GM18868 (cell line): Measurements from ENCODE around the gene BRAT1.

Experiments used
- ATAC-seq: cut with Tn5 transposase; IDR thresholded peaks from one replicate; pipeline ENCODE4 v1.9.1; 2021; ENCODE audit warnings: mild to moderate bottlenecking, moderate library complexity; ENCODE audit not compliant: unreplicated experiment

Gene BRAT1

DNA sequence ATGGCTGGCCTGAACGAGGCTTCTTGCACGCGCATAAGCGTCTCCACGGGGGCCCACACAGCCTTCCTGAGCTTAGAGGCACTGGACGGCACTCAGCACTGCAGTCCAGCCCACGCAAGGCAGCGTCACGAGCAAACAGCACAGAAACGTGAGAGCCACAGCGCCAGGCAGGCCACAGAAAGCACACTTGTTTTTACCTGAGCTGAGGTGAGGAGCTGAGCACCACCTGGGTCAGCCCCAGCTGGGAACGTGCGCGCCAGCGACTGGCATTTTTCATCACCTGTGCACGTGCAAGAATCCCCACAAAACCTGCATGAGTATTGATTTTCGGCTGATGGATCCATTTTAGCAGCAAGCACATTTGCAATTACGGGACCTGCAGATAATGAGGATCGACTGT is 30.1 kb upstream of the BRAT1 start:
- ATAC-seq, result no peak

- no peak for ATAC-seq
Observed at GRCh38 chr7:2583798-2584580, 28.7 kb upstream of the BRAT1 start.

- no peak for ATAC-seq
Observed at GRCh38 chr7:2582006-2582735, 26.8 kb upstream of the BRAT1 start.

DNA sequence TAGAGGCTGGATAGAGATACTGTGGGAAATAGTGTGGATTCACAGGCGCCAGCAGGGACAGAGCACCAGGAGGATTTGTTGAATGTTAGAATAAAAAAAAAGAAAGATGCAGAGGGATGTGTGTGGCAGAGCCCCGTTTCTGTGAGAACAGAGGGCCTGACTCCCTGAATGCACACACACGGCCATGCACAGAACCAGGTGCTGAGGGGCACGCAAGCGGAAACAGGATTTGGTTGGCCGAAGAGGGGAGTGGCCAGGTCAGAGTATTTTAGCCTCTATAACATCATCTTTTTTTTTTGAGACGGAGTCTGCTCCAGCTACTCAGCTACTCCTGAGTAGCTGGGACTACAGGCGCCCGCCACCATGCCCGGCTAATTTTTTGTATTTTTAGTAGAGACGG is 25.3 kb upstream of the BRAT1 start:
- ATAC-seq, result no peak

- ATAC-seq, result no peak
Observed at GRCh38 chr7:2577914-2578680, 22.8 kb upstream of the BRAT1 start.

GRCh38 chr7:2576742-2577491 is 21.6 kb upstream of the BRAT1 start:
- ATAC-seq, result no peak

- no peak for ATAC-seq
Observed at GRCh38 chr7:2575733-2576340, 20.5 kb upstream of the BRAT1 start.

- no peak for ATAC-seq
Observed at GRCh38 chr7:2575046-2575732, 19.9 kb upstream of the BRAT1 start.

- ATAC-seq, result no peak
Observed at GRCh38 chr7:2573761-2574160, 18.4 kb upstream of the BRAT1 start.

DNA sequence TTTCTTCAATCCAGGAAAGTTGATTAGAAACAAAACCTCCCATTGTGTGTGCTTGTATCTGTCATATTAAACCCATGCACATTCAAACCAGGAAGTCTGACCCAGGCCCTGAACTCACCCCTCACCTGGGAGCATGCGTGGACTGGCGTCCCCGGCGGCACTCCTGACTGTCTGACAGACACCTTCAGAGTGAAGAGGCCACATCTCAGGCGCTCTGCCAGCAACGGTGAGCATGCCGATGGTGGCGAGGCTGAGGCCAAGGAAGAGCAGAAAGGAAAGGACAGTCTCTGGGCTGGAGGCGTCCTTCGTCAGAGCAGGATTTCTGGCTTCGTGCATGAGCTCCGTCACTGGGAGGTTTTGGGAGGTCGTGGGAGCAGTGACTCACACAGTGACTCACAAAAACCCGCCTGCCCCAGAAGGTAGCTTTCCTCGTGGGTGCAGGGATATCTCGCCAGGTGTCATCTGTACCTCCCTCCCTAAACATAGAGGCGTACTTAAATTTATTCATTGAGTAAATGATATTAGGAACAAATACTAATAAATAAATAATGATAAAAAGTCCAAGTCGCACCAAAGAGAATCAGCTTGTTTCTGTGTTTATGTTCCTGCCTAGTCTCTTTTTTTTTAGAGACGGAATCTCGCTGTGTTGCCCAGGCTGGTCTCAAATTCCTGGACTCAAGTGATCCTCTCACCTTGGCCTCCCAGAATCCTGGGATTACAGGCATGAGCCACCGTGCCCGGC is 16.9 kb upstream of the BRAT1 start:
- ATAC-seq, result no peak

DNA sequence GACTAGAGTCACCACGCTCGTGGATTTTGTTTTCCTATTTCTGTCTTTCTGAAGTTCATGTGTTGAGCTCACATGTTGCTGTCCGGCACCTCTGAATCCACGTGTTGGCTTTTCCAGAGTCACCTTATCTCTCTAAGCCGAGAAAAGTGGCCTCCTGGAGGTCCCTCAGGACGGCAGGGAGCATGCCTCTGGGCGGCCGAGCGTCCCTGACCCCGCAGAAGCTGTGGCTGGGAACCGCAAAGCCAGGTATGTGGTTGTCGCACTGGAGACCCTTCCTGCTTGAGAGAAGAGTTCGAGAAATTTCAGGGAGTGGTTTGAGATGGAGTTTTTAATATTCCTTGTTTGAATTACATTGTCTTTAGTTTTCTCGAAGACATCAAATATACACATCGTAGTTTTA is 16.1 kb upstream of the BRAT1 start:
- ATAC-seq, result no peak

GRCh38 chr7:2570021-2570420 is 14.7 kb upstream of the BRAT1 start:
- ATAC-seq, result no peak

GRCh38 chr7:2569421-2569820 is 14.1 kb upstream of the BRAT1 start:
- ATAC-seq, result no peak

DNA sequence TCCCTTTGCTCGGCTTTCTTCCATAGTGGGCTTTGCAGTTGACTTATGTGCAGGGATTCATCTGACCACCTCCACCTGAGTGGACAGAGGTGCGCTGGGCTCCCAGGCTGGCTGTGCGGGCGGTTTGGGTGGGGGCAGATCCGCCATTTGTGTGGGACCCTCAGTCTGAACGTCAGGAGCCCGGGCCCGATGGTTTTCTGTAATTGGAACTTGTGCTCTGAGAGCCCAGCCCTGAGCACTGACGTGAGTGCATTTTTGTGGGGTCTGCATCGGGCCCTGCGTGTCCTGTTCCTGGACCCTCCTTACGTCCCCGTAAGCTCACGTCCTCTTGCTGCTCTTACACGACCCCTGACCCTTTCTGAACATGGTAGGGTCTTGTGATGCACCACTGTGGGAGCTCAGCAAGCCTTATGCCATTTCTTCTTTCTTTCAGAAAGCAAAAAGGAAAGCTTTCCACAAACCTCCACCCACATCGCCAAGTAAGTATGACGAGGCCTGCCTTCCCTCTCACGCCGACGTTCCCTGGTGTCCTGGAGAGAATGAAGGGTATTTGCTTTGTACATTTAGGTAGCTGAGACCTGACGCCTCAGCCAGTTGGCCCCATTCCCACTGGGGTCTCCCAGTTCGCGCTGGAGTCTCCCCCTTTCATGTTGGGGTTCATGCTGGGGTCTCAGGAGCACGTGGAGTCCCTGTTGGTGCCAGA is 13.3 kb upstream of the BRAT1 start:
- ATAC-seq, result no peak

GRCh38 chr7:2567679-2568278 is 12.5 kb upstream of the BRAT1 start:
- no peak for ATAC-seq

DNA sequence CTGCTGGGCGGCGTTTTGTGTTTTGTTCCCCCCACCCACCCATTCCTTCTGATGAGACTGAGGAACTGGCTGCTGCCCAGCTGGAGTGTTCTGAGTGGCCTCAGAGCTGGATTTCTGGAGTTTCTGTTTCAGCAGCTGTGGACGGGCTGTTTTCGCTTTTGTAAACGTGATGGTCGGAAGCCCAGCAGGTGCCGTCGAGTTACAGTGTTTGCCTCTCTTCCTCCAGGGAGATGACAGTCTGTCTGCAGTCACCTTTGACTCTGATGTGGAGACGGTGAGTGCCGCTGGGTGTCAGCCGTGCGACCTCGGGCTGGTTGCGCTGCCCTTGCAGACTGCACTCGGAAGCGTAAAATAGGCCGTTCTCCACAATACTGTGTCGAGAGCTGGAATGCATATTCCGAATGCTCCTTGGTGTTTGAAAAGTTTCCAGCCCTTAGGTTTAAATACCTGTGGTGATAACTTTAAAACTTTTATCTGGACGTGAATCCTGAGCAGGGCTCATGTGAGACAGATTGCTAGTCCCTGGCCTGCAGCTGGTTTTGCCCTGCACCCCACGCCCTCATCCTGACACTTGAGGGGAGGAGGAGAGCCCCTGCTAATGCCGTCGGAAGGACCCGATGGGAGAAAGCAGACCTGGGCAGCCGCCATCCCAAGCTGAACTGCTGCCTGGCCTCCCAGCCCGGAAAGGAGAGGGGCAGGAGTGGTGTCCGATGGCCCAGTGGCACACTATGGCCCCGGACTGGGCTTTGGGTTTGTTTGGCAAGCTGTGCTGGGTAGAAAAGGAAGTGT is 11.8 kb upstream of the BRAT1 start:
- peak; percentile 82 for ATAC-seq

DNA sequence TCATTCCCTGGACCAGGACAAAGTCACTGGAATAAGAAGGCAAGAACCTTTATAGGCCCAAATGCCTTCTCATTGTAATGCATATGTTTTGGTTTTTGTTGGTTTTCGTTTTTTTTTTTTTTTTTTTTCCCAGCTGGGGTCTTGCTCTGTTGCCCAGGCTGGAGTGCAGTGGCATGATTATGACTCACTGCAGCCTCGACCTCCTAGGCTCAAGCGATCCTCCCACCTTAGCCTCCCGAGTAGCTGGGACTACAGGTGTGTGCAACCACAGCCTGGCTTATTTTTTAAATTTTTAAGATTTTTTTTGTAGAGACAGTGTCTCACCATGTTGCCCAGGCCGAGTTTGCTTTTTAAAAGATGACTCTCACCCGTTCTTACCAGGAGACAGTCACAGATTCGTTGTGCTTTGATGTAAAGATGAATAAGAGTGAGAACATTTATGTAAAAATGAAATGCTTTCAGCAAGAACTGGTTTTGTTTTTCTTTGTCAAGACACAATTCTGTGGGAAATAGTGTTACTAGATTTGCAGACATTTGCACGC is 11.1 kb upstream of the BRAT1 start:
- ATAC-seq, result peak; percentile 38
